Measurements from ENCODE around the gene COCH. TPM values are rescaled to one million over a fixed set of nuclear protein-coding genes. Genes with fewer than 3 reads are reported as not detected.

Gene COCH
- total RNA-seq, result 0.22 and 4.0 TPM in 2 replicates

DNA sequence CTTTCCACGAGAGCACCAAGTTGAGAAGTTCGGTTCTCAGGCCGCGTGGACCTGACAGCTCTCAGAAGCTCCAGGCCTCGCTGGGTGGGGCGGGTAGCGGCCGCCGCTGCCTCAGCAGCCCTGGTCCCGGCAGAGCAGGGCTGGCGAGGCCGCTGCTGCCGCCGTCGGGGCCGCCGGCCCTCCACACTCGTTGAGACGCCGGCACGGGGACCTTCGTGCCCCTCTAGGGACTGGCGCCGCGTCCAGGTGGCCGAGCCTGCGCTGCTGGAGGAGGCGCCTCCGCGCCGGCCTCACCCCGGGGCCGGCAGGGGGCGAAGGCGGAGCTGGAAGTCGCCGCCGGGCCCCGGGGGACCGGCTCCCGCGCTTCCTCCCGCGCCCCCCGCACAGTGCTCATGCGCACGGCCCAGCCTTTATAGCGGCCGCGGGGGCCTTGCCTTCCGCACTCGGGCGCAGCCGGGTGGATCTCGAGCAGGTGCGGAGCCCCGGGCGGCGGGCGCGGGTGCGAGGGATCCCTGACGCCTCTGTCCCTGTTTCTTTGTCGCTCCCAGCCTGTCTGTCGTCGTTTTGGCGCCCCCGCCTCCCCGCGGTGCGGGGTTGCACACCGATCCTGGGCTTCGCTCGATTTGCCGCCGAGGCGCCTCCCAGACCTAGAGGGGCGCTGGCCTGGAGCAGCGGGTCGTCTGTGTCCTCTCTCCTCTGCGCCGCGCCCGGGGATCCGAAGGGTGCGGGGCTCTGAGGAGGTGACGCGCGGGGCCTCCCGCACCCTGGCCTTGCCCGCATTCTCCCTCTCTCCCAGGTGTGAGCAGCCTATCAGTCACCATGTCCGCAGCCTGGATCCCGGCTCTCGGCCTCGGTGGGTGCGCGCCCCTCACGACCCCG lies at the start of gene COCH:
TSS of gene COCH (plus strand) at position 440 of the 879 bp plus-strand sequence. CDS start at position 820, 380 bp downstream.

Other genes starting within 250 kb of the COCH start
- gene AP4S1, start 151.1 kb downstream of the COCH start, total RNA-seq, result 4.9 and 7.0 TPM in 2 replicates
- 47.9 and 64.6 TPM in 2 replicates for gene STRN3, start 151.8 kb downstream of the COCH start, total RNA-seq